HG03354 (cell line): Measurements from ENCODE around the gene TP63.

Experiments used
- ATAC-seq: cut with Tn5 transposase; IDR thresholded peaks from one replicate; pipeline ENCODE4 v1.9.1; 2021; ENCODE audit warnings: mild to moderate bottlenecking; ENCODE audit not compliant: unreplicated experiment, poor library complexity, severe bottlenecking

The TP63 gene

DNA sequence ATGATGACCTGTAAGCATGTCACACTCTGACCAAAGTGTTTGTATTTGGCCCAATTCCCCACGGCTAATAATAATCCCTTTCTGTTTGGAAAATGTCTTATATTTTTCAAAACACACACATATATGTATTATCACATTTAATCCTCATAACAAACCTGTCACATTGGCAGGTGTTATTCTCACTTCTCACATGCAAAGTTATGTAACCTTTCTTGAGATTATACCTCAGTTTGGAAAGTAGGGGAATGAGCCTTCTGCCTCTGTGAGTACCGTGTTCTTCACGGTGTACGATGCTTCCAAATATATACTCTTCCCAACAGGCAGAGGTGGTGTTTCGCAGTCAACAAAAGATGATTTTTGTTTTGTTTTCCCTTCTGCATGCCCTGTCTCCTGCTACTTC lies 205.6 kb downstream of the TP63 start:
- no peak for ATAC-seq

DNA sequence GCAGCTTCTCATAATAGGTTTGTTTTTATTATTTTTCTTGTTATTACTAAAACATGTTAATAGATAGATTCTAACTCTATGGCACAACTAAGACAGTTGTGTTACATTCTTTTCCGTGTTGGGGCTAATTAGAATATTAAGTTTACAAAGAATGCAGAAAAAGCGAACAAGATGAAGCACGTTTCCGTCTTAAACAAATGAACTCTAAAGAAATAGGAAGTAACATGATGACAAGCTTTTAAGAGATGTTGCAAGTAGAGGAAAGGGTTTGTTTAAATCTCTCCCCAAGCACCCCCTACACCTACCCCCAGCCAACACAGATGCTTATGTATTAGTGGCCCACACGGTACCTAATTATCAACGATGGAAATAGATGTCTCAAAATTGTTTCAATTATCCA lies 207.1 kb downstream of the TP63 start:
- no peak for ATAC-seq

DNA sequence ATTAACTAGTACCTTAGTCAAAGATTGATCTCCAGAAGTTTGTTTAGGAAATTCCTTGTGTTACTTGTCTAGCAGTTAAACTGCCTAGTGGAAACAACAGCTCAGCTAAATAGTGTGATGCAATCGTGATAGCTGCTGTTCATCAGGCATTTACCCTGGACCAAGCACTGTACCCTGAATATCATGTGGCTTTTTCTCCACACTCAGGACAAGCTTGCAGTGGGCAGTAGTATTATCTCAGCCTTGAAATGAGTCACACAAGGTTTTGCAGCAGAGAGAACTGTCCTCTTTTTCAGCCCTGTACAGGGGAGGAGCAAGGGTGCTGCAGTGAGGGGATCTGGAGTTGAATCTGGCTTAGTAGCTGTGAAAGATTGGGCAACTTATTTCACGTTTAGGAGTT lies 208.4 kb downstream of the TP63 start:
- ATAC-seq = no peak

DNA sequence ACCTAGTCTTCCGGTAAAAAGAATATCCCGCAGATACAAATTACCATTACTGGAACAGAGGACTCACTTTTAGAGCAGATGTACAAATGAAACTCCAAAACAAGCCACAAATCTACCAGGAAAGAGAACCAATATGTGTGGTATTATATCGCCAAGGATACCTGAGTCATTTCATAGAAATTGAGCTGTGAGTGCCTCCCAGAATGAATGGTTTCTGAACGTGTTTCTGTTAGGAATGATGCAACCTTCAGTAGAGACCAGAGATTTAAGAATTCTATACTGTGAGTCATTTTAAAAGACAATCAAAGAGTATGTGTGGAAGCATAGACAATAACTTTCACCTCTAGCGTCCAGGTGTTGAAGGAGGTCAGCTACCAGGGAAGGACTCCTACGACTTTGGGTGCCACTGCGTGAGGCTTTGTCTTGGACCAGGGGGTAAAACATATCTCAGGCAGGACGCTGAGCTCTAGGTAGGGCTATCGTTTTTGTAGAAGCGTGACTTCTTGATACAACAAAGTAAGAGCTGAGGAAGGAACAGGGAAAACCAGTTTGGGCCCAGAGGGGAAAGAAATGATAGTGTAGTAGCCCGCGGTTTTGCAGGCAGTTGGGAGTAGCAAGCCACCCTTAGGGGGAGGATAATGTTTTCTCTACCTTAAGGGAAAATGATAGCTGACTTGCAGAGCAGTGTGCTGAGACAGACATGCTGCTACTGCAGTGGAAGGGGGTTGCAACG lies 210.4 kb downstream of the TP63 start:
- peak; percentile 70 for ATAC-seq

DNA sequence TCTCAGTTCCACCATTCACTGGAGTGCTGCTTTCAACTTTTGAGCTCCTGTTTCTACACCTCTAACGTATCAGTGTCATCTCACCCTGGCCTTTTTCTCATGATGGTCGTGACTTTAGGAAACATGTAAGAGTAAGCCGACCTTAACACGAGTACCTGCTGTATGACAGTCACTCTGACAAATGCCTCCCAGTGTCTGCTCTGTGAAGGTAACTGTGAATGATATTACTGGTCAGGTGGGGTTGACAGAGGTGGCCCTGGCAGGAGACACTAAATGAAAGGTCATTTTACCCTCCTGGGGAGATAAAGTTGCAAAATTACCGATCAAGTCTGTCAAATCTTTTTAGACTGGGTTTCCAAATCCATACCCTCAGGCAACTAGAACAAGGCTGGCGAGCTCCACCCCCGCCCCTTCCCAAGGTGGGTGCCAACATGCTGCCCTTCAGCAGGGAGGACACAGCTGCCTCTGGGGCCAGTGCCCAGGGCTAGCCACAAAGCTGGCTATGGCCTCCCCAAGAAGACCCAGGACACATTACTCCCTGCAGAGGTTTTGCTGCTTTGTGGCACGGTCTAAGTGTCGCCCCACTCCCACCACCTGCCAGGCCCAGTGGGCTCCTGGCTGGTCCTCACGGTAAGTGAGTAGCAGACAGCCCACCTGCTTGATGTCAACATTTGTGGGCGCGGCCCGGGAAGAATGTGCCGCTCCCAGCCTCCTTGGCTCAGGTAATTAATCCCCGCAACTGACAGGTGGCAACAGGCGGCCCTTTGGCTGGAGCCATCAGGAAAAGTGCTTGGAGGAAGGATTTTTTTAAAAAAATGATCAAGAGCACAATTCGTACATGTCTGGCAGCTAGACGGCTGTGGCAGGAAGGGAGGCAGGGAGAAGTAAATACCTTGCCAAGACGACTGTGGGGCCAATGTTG lies 211.8 kb downstream of the TP63 start:
- no peak for ATAC-seq

DNA sequence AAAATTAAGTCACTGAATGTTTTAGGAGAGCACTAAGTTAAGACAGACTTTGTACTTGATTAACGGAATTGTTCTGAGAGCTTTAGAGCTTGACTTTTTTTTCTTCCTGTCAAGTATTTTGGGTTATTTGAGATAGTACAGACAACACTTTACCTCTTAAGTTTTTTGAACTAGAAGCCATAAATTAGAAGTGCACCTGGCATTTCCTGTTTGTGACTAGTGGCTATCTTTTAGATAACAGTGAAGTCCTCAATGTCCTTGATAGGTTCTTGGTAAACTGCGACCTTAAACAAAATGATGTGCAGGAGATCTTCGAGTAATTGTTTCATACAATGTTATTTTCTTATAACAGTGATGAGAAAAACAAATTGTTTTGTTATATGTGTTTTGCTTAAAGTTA lies 213.9 kb downstream of the TP63 start:
- ATAC-seq = no peak

DNA sequence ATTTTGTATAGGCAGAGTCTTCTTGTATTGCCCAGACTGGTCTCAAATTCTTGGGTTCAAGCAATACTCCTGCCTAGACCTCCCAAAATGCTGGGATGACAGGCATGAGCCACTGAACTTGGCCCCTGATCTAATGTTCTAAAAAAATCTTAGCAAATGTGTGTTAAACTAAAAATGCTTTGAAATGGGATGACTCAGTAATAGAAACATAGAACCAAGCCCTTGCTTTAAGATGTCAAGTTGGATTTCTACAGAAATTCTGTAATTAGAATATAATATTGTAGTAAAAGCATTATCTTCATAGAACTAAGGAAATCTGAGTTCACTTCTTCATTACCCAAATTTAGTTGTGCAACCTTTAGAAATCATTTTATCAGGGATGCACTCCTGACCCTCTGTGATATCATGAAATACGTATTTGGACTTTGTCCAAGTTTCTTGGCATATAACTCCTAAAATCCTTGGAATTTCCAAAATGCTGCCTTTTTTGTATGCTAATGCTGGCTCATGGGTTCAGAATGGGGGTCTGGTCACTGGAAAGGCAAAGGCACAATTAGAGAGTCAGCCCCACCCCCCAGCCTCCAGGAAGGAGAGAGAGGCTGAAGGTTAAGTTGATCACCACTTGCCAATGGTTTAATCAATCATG lies 217.3 kb downstream of the TP63 start:
- no peak for ATAC-seq

DNA sequence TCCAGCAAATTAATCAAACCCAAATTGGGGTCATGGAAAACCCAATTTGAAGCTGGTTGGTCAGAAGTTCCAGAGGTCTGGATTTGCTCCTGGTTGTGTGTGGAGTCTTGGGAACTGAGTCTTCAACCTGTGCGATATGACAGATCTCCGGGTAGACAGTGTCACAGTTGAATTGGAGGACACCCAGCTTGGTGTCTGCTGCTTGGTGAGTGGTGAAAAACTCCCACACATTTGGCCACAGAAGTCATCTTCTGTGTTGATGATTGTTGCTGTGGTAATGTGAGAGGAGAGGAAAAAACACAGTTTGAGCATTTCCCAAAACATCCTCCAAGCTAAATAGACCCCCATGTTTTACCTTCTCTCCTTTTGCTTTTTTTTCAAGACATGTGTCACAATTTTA lies 218.1 kb downstream of the TP63 start:
- ATAC-seq = no peak

DNA sequence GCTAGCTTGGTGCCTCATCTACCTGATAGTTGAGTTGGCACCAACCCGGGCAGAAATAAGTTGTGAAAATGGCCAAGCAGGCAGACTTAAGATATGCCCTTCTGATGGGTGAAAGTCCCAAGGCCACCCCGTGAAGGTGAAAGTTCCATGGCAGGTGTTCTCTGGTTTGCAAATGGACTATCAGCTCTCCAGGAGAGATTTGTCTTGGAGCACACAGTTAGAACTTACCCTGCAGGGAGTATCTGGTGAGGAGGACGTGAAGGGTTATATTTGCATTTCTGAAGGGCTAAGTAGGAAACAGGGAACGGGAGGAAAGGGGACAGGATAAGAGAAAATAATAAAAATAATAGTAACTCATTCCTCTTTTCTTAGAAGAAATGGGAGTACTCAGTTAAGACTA lies 220.5 kb downstream of the TP63 start:
- ATAC-seq = no peak

DNA sequence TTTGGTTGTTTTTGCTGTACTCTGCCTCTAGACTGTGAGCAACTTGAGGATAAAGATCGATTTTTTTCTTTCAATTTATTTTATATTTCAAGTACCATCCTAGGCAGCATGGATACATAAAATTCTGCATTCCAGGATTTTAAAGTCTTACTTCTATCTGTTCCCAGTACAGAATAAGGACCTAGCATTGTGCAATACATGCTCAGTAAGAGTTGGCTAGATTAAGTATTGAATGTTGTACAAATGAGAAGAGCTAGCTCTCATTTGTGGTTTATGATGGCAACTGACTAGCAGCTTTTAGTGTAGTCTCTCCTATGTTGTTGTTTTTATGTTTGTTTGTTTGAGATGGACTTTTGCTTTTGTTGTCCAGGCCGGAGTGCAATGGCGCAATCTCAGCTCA lies 222.7 kb downstream of the TP63 start:
- ATAC-seq = no peak

DNA sequence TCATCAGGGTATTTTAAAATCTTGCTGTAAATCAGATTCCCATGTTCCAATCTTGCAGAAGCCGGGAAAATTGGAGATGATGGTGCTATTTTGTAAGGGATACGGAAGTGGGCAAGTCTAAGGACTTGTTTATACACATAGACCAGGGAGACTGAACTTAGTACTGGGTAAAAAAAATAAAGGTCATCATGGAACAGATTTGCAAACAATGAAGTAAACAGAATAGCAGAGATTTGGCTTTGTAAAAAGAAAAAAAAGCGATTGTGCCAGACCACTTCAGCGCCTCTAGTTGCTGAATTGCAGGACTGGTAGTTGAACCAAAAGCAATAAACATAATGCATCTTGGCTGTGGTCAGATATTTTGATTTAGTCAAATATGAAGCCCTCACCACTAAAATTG lies 229.1 kb downstream of the TP63 start:
- ATAC-seq = no peak

DNA sequence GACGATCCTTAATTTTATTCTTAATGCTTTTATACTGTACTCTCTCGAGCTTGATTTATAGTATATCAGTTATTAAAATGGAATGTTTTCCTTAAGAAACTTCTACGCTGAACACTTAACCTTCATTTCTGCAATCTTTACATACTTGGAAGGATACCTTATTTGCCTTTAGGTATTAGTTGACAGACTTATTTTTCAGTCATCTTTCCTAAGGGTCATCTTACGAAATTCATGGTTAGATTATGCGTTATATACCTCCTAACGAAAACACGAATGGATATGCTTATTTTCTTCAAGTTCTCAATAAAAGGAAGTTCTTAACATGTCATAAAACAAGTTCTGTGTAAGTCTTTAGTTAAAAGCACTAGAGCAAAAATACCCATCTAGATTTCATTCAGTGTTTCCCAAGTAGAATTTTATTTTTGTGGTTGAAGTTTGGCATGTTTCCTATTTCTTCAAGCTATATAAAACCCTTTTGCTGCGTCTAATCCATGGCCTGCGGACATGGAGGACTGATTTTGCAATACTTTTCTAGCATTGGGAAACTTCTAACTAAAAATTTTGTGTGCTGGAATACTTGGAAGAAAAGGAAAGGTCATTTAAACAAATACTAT lies 231.3 kb downstream of the TP63 start:
- no peak for ATAC-seq

DNA sequence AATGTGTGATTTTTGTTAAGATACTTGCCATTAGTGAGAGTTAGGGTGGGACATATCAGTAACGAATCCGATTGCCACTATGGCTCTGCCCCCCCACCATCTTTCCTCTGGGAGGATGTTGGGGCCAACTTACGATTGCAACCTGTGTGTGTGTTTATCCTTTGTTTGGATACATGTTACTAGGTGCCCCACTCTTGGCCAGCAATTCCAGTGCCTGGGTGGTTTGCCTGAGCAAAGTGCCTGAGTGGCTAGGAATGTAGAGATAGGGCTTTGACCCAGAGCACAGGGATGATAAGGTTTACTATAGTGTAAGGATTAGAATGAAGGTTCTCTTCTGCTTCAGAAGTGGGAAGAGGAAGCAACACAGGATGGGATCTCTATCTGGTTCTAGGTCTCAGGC lies 231.8 kb downstream of the TP63 start:
- no peak for ATAC-seq

DNA sequence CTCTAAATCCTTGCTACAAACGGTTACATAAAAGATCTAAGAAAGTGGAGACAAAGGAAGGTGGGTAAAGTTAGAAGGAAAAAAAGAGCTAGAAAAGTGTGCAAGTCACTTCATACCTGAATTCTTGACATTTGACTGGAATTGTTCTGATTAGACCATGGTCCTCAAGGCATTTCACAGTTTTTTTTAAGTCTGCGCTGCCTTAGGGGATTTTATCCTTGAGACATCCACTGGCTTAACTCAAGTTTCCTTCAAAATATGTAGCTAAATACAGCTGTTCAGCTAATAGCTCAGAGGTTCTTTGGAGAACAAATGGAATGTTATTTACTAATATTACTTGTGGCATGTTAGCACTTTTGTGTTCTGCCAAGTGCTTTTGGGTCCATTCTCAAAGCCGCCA lies 236.9 kb downstream of the TP63 start:
- ATAC-seq = no peak

DNA sequence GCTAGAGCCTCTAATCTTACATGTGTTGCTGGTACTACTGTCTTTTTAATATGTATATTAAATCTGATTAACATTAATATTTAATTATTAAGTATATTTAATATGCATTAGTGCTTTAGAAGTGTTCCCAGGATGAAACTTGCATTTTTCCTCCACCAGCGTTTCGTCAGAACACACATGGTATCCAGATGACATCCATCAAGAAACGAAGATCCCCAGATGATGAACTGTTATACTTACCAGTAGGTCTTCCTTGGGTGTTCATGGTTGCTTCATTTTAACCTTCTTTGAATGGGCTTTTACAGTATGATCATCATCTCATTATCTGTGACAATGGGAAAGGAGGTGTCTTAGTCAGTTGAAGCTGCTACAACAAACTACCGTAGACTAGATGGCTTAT lies 238.0 kb downstream of the TP63 start:
- ATAC-seq = no peak

DNA sequence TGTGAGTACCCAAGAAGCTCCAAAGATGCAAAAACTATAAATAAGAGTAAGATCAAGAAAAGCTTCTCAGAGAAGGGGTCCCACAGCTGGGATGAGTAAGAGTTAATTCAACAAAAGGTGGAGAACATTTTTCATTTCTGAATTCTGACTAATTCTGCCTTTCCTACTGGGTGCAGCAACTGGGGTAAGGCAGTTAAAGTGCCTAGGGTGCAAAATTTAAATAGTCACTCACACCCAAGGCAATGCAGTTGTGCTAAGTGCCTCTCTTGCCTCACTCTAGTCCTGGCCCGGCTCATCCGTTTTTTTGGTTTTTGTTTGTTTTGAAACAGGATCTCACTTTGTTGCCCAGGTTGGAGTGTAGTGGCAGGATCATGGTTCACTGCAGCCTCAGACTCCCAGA lies 240.2 kb downstream of the TP63 start:
- no peak for ATAC-seq

DNA sequence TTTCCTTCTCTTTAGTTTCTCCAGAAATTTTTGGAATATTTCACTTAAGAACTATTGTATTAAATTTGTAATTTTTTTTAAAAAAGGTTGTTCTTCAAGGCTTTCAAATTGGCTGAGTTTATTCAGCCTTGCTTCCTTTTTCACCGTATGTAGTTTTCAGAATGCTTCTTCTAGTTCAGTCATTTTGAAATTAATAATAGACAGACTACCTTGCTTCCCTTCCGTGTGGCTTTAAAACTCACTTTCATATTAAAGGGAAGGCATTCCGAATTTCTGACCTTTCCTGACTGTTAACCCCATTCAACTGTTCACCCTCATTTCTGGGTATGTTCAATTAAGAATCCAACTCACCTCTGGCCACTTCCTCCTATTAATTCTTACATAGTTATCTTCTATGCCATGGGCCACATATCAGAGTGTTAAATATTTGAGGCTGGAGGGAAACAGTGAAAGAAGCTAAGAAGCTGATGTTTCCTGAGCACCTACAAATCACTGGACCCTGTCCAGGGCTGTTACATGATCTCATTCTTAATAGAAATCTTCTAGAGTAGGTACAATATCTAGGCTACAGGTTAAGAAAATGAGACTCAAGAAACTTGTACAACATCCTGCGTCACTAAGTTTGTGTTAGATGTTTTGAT lies 252.0 kb downstream of the TP63 start:
- ATAC-seq = peak; percentile 83

DNA sequence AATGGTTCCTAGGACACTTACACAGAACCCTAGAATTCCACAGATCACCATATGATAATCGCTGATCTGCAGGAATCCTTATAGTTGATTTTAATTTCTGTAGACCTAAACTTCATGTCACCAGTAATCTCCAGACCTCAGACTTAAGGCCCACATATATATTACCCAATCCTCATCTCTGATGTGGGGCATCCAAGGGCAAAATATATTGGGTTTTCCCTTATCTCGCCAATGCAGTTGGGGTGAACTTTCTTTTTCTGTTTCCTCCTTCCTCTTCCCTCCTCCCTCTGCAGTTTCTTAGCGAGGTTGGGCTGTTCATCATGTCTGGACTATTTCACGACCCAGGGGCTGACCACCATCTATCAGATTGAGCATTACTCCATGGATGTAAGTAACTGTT lies 259.3 kb downstream of the TP63 start:
- no peak for ATAC-seq

DNA sequence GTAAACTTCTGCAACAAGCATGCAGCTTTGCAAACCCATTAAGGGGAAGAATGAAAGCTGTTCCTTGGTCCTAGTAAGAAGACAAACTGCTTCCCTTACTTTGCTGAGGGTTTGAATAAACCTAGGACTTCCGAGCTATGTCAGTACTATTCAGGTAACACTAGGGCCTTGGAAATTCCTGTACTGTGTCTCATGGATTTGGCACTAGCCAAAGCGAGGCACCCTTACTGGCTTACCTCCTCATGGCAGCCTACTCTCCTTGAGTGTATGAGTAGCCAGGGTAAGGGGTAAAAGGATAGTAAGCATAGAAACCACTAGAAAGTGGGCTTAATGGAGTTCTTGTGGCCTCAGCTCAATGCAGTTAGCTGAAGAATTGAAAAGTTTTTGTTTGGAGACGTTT lies 265.3 kb downstream of the TP63 start:
- ATAC-seq = no peak

DNA sequence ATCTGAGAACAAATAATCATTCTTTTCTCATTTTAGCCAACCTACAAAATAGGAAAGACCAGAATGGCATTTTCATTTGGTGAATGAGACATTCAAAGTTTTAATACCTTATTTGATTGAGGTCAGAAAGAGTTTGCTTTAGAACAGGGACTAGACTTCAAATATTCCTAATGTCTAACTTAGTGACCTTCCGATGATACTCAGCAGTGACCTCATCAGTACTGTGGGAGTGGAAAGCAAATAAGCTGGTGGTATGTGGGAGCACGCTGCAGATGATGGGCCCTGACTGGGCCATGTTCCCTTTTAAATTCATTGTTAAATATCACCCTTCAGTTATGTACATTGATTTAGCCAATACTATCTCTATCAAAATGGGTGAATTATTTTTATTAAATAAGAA lies 266.2 kb downstream of the TP63 start:
- no peak for ATAC-seq
